Vagina (tissue), 2 donors: Measurements from ENCODE around the gene PLP2.

ENCODE experiments used
- POLR2A ChIP-seq, 2 donors: fragments of 450-650 bp; IDR thresholded peaks; one replicate each; pipeline ENCODE4 v1.6.1; 2017; ENCODE audit warnings: antibody characterized with exemption in 2 of 2, mild to moderate bottlenecking in 2 of 2, moderate library complexity in 2 of 2
- TF ChIP-seq, protein P1 (sequence below), 3 experiments: fragments of 450-650 bp in 2 of 3; fragments of 200-600 bp in 1 of 3; sonication (generic) in 1 of 3; IDR thresholded peaks; one replicate each; pipeline ENCODE4 v1.5.1; 2017 to 2019; ENCODE audit warnings: antibody characterized with exemption in 3 of 3, mild to moderate bottlenecking in 2 of 3, moderate library complexity in 2 of 3

DNA sequence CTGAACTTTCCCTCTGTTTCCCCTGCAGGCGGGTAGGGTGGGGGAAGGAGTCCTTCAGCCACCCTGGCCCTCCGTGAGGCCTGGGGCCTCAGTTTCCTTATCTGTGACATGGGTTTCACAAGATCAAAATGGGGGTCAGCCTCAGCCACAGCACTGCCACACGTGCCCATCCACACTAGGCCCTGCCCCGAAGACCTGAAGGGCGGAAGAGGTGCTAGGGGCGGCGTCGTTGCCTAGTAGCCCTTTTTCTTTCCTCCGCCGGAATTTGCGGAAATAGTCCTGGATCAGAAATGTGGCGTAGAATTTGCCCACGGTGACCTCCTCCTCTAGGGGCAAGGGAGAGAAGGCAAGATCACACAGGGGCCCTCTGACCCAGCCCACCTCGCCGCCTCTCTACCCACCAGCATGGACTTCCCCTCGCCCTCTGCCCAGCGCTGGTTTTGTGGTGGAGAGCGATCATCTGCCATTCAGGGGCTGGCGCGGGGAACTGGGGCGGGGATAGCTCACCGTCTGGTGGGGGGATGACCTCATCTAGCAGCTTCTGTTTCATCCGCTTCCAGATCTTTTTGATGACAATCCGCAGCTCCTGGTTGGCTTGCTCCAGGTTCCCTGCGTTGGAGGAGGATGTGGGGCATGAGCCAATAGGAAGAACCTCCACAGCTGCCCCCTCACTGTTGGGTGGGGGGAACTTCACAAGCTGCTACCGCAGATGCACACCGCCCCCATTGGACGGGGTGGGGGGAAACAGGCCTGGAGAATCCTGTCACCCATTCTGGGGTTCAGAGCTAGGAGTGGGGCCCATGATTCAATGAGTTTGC is 37.9 kb downstream of the PLP2 start:
- TF ChIP-seq POLR2A (IDR thresholded peaks at IDR 0.05) = no peak
- TF ChIP-seq, protein P1, sequence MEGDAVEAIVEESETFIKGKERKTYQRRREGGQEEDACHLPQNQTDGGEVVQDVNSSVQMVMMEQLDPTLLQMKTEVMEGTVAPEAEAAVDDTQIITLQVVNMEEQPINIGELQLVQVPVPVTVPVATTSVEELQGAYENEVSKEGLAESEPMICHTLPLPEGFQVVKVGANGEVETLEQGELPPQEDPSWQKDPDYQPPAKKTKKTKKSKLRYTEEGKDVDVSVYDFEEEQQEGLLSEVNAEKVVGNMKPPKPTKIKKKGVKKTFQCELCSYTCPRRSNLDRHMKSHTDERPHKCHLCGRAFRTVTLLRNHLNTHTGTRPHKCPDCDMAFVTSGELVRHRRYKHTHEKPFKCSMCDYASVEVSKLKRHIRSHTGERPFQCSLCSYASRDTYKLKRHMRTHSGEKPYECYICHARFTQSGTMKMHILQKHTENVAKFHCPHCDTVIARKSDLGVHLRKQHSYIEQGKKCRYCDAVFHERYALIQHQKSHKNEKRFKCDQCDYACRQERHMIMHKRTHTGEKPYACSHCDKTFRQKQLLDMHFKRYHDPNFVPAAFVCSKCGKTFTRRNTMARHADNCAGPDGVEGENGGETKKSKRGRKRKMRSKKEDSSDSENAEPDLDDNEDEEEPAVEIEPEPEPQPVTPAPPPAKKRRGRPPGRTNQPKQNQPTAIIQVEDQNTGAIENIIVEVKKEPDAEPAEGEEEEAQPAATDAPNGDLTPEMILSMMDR (IDR thresholded peaks at IDR 0.05) = no peak
